PC-9 (cell line): ENCODE measurements around the gene GPR183. TPM values are rescaled to one million over a fixed set of nuclear protein-coding genes. Genes with fewer than 3 reads are reported as not detected.

Source experiments
- BruUV-seq: library from RNA; stranded (reverse); fragments of 400-500 nt; replicated peaks from 2 replicates; lab custom pipeline; 2021; lab: Mats Ljungman, UMichigan
- CTCF ChIA-PET: fragments of 300-600 bp; sonication (Branson Sonifier 250); formaldehyde crosslinking; loops from one replicate; lab custom pipeline; 2022; ENCODE audit warnings: antibody characterized with exemption; lab: Charles Lee
- POLR2A ChIA-PET: fragments of 300-600 bp; sonication (Branson Sonifier 250); formaldehyde crosslinking; loops from one replicate; lab custom pipeline; 2022; ENCODE audit warnings: antibody characterized with exemption; ENCODE audit not compliant: unreplicated experiment; lab: Charles Lee
- DNase-seq, 2 experiments: peaks; one replicate each; pipeline versions ENCODE4 v3.0.0 to v3.0.0-alpha.2; 2015 to 2022; ENCODE audit warnings: mixed read lengths in 1 of 2
- H2AFZ ChIP-seq: fragments of 200-600 bp; sonication (generic); 2 replicates; pipeline ENCODE4 v1.8.1; 2017; ENCODE audit warnings: antibody characterized with exemption
- H3F3A ChIP-seq: fragments of 200-600 bp; sonication (generic); 2 replicates; pipeline ENCODE4 v1.8.1; 2017; ENCODE audit warnings: antibody characterized with exemption, mild to moderate bottlenecking, low read depth; ENCODE audit not compliant: insufficient read depth
- H3K27ac ChIP-seq: fragments of 200-600 bp; sonication (generic); 2 replicates; pipeline ENCODE4 v1.6.1; 2016; ENCODE audit warnings: mixed run types
- H3K27me3 ChIP-seq: fragments of 200-600 bp; sonication (generic); 2 replicates; pipeline ENCODE4 v1.6.1; 2016; ENCODE audit warnings: low read depth, mixed run types; ENCODE audit not compliant: insufficient read depth
- H3K36me3 ChIP-seq: fragments of 200-600 bp; sonication (generic); 2 replicates; pipeline ENCODE4 v1.6.1; 2016; ENCODE audit warnings: low read depth, mixed run types
- H3K4me1 ChIP-seq: fragments of 200-600 bp; sonication (generic); replicated peaks from 2 replicates; pipeline ENCODE4 v1.6.1; 2016; ENCODE audit warnings: mixed run types; ENCODE audit not compliant: insufficient read depth
- H3K4me2 ChIP-seq: fragments of 200-600 bp; sonication (generic); 2 replicates; pipeline ENCODE4 v1.6.1; 2017; ENCODE audit warnings: mixed run types
- H3K4me3 ChIP-seq: fragments of 200-600 bp; sonication (generic); 2 replicates; pipeline ENCODE4 v1.6.1; 2016; ENCODE audit warnings: mixed run types
- H3K79me2 ChIP-seq: fragments of 200-600 bp; sonication (generic); 2 replicates; pipeline ENCODE4 v1.6.1; 2017; ENCODE audit warnings: low read depth, mixed run types
- H3K9me2 ChIP-seq: fragments of 200-600 bp; sonication (generic); 2 replicates; pipeline ENCODE4 v1.8.1; 2017; ENCODE audit warnings: mild to moderate bottlenecking; ENCODE audit not compliant: insufficient read depth
- H3K9me3 ChIP-seq: fragments of 200-600 bp; sonication (generic); 2 replicates; pipeline ENCODE4 v1.8.1; 2016; ENCODE audit warnings: low read depth; ENCODE audit not compliant: insufficient read depth
- H4K20me1 ChIP-seq: fragments of 200-600 bp; sonication (generic); 2 replicates; pipeline ENCODE4 v1.8.1; 2017; ENCODE audit not compliant: insufficient read depth
- CTCF ChIP-seq: fragments of 200-600 bp; sonication (generic); conservative IDR thresholded peaks from 2 replicates; pipeline ENCODE4 v1.6.1; 2017; ENCODE audit warnings: mixed run types, antibody characterized with exemption, mild to moderate bottlenecking, moderate library complexity
- EZH2 ChIP-seq: fragments of 200-600 bp; sonication (generic); IDR thresholded peaks from 2 replicates; pipeline ENCODE4 v1.8.0; 2017; ENCODE audit warnings: antibody characterized with exemption, low read depth
- intact Hi-C: fragments of 100-400 bp; cut with micrococcal nuclease; formaldehyde crosslinking; loops from one replicate; pipeline ENCODE4 v1.10.0; 2022; ENCODE audit not compliant: unreplicated experiment
- total RNA-seq: library from RNA; stranded (reverse); gene quantifications from 2 replicates; pipeline ENCODE4 v1.2.3, GENCODE V29; 2021

GPR183 gene
- total RNA-seq, 1 experiment from 2014 or later, result not detected

- H3K9me3 ChIP-seq, result no peaks in the 10 kb centered on the region
- no peaks in the 10 kb centered on the region for H3K9me2 ChIP-seq
- TF ChIP-seq CTCF (no peak), EZH2 (no peak)
- H3K79me2 ChIP-seq, result peaks cover 3% of the 10 kb centered on the region; the same call in 1 of the 2 replicates
- H2AFZ ChIP-seq, result no peak overlapping the region
- ChIA-PET CTCF (no interaction called here), POLR2A (no interaction called here)
- H3K27ac ChIP-seq, result 0 out of 2 replicates have a peak overlapping the region, but pooled peaks have one; percentile 19
- peaks cover 17% of the 10 kb centered on the region; the same call in 1 of the 2 replicates for H4K20me1 ChIP-seq
- H3F3A ChIP-seq, result peaks cover 7% of the 10 kb centered on the region
- no peak for DNase-seq
- no peak overlapping the region for H3K4me3 ChIP-seq
- no TSS peak for BruUV-seq
- H3K36me3 ChIP-seq, result peaks cover 25% of the 10 kb centered on the region; the same call in 1 of the 2 replicates
- intact Hi-C loops, result no loop called here
- H3K4me1 ChIP-seq, result no peaks in the 10 kb centered on the region
- no peak overlapping the region for H3K4me2 ChIP-seq
- no peaks in the 10 kb centered on the region for H3K27me3 ChIP-seq
Measured at GRCh38 chr13:99256709-99257108, 50.5 kb downstream of the GPR183 start.

GRCh38 chr13:99256283-99256682 is 50.9 kb downstream of the GPR183 start:
- DNase-seq, result no peak
- TF ChIP-seq CTCF, result no peak
- TF ChIP-seq EZH2, result no peak
- Histone ChIP-seq H3F3A (peaks cover 9% of the 10 kb centered on the region), H3K9me3 (no peaks in the 10 kb centered on the region), H3K27ac (0 out of 2 replicates have a peak overlapping the region, but pooled peaks have one; percentile 1), H3K9me2 (no peaks in the 10 kb centered on the region), H3K4me1 (no peaks in the 10 kb centered on the region), H3K4me3 (no peak overlapping the region), H3K4me2 (no peak overlapping the region), H3K27me3 (no peaks in the 10 kb centered on the region), H3K36me3 (peaks cover 27% of the 10 kb centered on the region; the same call in 1 of the 2 replicates), H3K79me2 (peaks cover 7% of the 10 kb centered on the region; the same call in 1 of the 2 replicates), H2AFZ (no peak overlapping the region), H4K20me1 (peaks cover 19% of the 10 kb centered on the region; the same call in 1 of the 2 replicates)
- POLR2A ChIA-PET, result interaction anchor here (0.5 kb wide), 1 partner anchor 17 kb away, joined by 3 read pairs; no protein-coding TSS in a partner anchor
- no TSS peak for BruUV-seq
- CTCF ChIA-PET, result no interaction called here
- intact Hi-C loops, result no loop called here

- ChIA-PET POLR2A (interaction anchor here (0.5 kb wide), 1 partner anchor 289 kb away, joined by 3 read pairs; no protein-coding TSS in a partner anchor), CTCF (no interaction called here)
- no TSS peak for BruUV-seq
- no peaks in the 10 kb centered on the region for H3K9me2 ChIP-seq
- peaks cover 29% of the 10 kb centered on the region; the same call in 1 of the 2 replicates for H3K36me3 ChIP-seq
- H3K27me3 ChIP-seq, result no peaks in the 10 kb centered on the region
- no peak overlapping the region for H3K27ac ChIP-seq
- peaks cover 17% of the 10 kb centered on the region for H3K79me2 ChIP-seq
- H3K4me3 ChIP-seq, result no peak overlapping the region
- intact Hi-C loops, result no loop called here
- TF ChIP-seq EZH2 (no peak), CTCF (no peak)
- no peak overlapping the region for H2AFZ ChIP-seq
- no peak for DNase-seq
- H3K4me2 ChIP-seq, result no peak overlapping the region
- peaks cover 23% of the 10 kb centered on the region; the same call in 1 of the 2 replicates for H4K20me1 ChIP-seq
- peaks cover 14% of the 10 kb centered on the region for H3F3A ChIP-seq
- H3K9me3 ChIP-seq, result no peaks in the 10 kb centered on the region
- no peaks in the 10 kb centered on the region for H3K4me1 ChIP-seq
Measured at GRCh38 chr13:99255271-99255670, 51.9 kb downstream of the GPR183 start.
